Hematopoietic multipotent progenitor cell (in vitro differentiated cells): Measurements from ENCODE around the gene TNFRSF9. TPM values are rescaled to one million over a fixed set of nuclear protein-coding genes. Genes with fewer than 3 reads are reported as not detected.
"Not testable (repeated sequence)": the region's sequence is repeated elsewhere in the genome, so short reads cannot be mapped to it uniquely, and the experiment has no call there.

Experiments used
- DNase-seq, 3 donors: peaks; one replicate each; pipeline ENCODE4 v3.0.0-alpha.2; 2011 to 2015; ENCODE audit warnings: low read depth in 2 of 3, low spot score in 2 of 3
- total RNA-seq: library from RNA; depleted of rRNA; stranded (reverse); fragments of >200 nt; gene quantifications from one replicate; pipeline ENCODE4 v1.2.3, GENCODE V29; 2012

TNFRSF9 gene
- total RNA-seq, 1 donor: under 0.01 TPM

DNA sequence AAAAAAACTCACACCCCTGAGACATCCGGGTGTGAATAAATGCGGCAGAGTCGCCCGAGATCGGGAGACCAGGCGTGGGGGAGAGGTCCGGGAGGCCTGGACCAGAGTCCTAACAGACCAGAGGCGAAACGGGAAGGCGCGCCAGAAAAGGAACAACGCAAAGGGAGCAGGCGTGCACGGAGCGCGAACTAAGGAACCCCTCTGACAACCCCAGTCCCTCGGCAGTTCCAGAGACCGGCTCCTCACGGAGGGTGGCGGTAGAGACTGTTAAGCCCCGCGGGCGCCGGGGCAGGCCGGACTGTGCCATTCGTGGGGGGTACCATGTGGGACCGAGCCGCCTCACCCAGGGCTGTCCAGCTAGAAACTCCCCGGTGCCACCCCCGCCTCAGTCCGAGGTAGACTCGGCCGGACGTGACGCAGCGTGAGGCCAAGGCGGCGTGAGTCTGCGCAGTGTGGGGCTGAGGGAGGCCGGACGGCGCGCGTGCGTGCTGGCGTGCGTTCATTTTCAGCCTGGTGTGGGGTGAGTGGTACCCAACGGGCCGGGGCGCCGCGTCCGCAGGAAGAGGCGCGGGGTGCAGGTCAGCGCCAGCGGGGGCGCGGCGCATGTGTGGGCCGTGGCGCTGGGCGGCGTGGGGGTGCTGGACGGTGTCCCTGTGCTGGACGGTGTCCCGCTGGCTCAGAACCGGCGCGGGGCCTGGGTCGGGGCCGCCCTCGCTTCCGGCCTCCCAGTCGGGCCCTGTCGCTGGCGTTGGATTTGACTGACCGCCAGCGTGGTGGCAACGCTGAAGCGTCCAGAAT, 20.8 kb upstream of the TNFRSF9 start, which contains the start of gene PARK7:
PARK7 (plus strand) TSS at position 496 of the 798 bp plus-strand sequence. CDS start 1,075 bp downstream, outside the sequence.
- peak; percentile 96 to 99 (median 99) for DNase-seq

DNA sequence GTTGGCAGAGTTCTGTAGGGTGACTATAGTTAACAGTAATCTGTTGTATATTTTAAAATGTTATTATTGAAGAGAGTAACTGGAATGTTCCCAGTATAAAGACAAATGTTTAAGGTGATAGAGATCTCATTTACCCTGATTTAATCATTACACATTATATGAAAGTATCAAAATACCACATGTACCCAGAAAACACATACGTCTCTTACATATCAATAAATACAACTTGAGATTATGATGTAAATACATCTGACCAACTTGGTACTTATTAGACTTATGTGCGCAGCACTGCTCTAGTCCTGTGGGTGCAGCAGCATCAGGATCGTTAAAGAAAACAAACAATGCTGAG, 20.2 kb upstream of the TNFRSF9 start:
- DNase-seq: no peak

DNA sequence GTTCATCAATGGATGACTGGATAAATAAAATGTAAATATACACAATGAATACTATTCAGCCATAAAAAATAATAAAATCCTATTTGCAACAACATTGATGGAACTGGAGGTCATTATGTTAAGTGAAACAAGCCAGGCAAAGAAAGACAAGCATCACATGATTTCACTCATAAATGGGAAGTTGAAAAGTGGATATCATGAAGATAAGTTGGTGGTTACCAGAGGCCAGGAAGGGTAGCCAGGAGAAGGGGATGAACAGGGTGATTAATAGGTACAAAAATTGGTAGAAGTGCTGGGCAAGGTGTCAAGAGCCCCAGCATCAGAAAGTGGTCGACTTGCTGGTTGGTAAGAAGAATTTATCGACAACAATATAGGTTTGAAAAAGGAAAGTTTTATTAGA, 19.5 kb upstream of the TNFRSF9 start:
- DNase-seq: no peak

DNA sequence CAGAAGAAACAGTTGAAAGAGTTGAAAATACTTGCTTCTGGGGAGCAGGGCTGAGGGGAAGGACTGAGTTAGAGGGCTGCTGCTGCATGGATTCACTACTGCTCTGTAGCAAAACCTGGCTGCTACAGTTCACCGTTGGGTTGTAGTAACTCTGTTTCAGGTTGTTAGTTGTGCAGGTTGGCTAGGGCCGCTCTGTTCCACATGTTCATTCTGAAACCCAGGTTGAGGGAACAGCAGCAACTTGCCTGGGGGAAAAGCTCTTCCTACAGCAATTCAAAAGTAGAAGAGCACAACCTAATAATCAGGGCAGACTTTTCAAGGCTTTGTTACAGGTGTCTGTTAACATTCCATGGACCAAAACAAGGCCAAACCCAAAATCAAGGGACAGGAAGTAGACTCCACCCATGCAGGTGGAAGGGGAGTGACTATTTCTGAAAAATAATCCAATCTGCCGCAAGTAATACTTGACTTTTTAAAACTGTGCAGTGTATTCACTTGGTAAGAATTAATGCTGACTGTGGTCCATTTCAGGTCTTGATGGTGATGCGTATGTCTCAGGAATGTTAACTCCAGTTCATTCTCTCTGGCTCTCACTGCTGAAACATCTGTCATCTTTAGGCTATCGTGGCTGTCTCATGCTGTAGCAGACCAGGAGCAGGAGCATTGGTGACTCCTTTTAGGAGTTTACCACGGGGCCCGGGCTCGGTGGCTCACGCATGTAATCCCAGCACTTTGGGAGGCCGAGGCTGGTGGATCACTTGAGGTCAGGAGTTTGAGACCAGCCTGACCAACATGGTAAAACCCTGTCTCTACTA, 15.8 kb upstream of the TNFRSF9 start:
- DNase-seq: no peak

DNA sequence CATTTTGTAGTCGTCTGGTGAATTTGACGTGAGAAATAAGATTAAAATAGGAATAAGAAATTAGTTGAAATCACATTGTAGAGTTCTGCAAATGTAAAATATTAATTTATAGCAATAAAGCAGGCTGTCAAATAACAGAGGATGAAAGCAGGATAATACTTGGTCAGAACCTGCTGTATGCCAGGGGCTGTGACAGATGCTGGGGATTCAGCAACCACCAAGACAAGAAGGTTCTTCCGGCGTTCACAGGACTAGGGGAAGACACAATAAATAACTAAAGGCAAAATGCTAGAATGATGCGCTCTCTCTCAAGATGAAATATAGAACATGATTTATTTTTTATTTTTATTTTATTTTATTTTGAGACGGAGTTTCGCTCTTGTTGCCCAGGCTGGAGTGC, 14.0 kb upstream of the TNFRSF9 start:
- no peak for DNase-seq

DNA sequence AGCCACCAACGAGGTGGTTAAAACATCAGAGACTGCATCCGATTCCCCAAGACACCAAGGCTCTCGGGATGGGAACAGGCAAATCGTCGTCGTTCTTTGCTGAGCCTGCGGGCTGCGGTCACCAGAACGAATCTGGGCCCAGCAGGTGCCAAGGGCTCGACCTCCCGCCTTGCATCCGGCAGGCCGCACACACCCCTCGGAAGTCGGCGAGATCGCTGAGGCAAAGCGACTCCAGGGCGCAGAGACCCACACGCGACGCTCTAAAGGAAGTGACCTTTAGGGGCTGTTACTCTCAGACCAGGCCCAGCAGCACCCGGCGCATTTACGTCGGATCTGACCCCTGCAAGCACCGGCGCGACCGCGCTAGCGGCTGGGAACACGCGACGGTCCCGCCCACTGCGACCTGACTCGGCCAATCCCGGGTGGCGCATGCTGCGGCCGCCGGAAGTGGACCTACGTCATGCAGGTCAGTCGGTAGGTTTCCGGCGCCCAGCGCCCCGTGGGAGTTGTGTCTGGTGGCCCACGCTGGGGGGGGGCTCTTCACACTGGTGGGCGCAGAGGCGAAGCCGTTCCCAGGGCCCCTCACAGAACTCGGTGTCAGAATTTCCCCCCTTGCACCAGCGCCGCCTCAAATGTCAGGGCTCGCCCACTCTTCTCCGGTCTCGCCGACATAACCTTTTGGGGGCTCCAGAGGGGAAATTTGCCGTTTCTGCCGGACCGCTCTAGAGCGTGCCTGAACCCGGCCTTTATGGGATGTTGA, 13.4 kb upstream of the TNFRSF9 start:
- peak; percentile 44 to 81 (median 77) for DNase-seq

DNA sequence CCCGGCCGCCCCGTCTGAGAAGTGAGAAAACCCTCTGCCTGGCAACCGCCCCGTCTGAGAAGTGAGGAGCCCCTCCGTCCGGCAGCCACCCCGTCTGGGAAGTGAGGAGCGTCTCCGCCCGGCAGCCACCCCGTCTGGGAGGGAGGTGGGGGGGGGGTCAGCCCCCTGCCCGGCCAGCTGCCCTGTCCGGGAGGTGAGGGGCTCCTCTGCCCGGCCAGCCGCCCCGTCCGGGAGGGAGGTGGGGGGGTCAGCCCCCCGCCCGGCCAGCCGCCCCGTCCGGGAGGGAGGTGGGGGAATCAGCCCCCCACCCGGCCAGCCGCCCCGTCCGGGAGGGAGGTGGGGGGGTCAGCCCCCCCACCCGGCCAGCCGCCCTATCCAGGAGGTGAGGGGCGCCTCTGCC, 12.2 kb upstream of the TNFRSF9 start:
- DNase-seq: not testable (repeated sequence)

DNA sequence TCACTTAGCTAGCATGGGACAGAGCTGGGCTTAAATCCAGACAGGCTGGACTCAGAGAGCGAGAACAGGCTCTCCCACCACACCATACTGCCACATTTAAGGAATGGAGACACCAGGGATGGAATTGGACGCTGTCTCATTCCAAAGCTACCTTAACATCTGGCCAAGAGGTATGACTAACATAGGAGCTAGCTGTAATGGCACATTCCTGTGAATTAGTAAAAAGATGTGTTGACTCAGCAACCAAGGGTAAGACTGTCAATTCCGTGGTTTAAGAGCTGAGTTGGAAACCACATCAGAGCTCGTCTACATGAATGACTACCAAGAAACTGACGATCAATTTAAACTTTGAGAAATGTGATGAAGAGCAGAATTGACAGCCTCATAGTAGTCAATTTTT, 8.3 kb upstream of the TNFRSF9 start:
- DNase-seq: no peak

DNA sequence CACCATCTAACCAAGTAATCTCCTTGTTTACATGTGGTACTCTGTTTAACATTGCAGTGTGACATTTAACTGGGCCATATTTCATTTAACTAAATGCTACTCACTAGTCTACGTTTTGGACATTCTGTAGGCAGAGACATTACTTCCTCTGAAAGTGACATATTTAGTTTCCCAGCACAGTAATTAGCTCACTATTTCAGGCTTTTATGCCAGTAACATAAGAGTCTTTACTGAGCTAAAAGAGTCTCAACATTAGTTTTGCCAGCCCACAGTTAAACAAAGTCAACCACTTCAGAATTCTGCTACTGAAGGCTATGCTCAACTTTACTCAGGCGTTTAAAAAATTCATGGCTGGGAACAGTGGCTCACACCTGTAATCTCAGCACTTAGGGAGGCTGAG, 2.6 kb upstream of the TNFRSF9 start:
- no peak for DNase-seq

DNA sequence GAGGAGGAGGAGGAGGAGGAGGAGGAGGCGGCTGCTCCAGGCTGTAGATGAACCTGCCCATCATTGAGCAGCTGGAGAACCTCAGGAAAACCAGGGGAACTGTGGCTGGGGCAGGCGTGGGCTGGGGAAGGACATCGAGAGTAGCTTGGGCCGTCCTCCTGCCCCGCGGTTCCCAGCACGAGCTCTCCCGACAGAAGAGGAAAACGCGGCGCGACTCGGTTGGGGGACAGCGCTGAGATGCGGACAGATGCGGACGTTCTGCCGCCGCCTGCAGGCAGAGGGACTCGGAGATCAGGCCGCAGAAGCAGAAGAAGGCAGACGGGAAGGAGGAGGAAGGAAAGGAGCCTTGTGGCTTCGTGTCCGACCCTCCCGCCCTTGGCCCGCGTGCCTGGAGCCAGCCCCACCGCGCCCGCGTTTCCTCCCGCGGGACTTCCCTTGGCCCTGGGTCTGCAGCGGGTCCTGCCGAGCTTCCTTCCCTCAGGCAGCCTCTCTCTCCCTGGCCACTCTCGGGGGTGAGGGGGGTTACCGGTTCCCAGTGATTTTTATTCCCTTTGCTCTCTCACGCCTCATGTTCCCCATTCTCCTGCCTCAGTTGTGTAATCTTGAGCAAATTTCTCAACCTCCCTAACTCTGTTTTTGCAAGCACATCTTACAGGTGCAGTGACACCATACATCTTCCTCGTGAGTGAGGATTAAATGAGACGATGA, 1.7 kb upstream of the TNFRSF9 start:
- peak in 2 of 3 donors; percentile 62 to 66 for DNase-seq

DNA sequence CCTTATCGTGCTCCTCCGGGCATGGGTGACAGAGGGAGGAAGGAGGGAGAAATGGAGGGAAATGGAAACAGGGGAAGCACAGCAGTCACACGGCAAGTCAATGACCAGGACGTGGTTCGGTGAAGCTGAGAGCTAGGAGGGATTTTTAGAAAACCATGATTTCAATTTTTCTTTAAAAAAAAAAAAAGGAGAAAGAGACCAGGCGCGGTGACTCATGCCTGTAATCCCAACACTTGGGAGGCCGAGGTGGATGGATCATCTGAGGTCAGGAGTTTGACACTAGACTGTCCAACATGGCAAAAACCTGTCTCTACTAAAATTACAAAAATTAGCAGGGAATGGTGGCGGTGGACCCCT, 776 bp upstream of the TNFRSF9 start:
- no peak for DNase-seq

DNA sequence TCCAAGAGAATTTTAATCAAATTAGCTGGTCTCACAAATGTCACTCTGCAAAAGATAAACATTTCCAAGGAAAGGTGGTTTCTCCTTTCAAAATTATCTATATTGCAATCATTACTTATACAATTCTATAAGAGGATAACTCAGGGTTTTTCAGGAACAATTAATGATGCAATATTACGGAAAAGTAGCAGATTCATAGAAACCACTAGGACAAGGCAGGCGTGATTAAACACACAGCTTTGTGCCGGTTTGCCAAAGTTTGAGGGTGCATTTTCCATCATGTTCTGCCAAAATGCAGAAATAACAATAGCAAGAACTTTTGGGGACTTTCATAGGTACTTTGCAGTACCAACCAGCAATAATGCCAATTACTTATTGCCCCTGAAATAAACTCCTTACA, 605 bp downstream of the TNFRSF9 start:
- DNase-seq: no peak

DNA sequence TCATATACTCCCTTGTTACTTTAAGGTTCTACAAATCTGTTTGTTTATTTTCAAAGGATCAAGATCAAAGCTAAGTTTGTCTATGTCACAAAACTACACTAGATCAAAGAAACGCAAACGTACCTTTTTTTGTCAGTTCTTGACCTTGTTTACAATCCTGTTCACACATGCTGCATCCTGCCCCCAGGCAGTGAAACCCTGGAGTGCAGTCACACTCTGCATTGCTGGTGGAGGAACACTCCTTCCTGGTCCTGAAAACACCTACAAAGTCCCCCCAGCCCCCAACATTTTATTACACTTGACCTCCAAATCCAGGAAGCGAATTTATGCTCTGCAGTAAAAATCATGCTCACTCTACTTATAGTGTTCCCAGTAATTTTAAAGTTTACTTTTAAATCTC, 2.6 kb downstream of the TNFRSF9 start:
- no peak for DNase-seq

DNA sequence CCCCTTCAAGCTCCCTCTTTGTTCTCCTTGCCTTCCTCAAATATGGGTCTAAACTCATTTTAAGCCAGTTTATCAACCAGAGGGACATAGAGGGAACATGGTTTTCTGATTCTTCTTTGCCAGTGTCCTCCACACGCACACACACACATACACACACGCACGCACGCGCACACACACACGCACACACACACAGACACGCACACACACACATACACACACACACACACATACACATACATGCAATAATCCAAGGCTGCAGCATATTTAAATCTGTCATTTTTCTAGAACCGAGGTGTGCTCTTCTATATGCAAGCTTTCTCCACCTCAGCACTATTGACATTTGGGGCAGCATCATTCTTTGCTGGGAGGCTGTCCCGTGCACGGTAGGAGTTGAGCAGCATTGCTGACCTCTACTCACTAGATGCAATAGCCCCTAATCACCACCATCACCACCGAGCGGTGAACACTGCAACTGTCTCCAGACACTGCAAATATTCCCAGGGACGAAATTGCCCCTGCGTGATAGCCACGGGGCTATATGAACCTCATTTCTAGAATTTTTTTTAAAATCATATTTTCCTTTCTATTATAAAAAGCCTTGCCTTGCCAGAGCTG, 8.0 kb downstream of the TNFRSF9 start:
- DNase-seq: no peak

DNA sequence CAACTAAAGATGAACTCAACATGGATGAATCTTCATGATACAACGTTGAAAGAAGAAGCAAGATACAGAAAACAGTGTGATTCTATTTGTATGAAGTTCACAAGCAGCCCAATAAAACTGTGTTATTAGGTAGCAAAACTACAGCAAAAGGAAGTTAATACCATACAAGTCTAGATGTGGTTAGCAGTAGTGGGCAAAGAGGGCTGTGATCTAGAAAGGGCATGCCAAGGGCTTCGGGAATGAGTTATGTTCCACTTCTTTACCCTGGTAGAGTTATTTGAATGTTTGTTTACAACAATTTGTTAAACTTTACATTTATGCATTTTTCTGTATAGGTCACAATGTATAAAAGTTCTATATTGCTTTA, 9.2 kb downstream of the TNFRSF9 start:
- DNase-seq: peak in 1 of 3 donors; percentile 21

DNA sequence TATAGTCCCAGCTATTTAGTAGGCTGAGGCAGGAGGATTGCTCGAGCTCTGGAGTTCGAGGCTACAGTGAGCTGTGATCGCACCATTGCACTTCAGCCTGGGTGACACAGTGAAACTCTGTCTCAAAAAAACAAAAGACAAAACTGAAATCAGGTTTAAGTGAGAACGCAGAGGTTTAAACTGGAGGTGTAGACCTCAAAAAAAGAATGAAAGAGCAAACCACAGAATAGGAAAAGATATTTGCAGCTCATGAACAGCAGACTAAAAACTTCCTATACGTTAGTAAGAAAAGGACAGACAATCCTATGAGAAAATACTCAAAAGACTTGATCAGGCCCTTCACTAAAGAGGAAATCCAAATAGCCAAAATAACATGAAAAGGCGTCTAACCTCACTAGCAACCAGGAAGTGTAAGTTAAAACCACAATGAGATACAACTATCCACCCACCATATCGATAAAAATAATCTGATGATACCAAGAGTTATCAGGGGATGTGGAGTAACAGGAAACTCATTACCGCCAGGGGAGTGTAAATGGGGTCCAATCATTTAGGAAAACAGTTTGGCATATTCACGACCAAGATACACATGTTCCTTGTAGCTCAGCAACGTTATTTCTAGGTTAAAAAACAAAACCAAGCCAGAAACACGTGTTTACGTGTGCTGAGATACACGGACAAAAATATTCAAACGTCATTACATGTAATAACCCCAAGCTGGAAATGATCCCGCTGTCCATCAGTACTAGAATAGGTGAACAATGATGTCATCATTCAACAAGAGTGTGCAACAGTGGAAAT, 9.8 kb downstream of the TNFRSF9 start:
- DNase-seq: no peak

DNA sequence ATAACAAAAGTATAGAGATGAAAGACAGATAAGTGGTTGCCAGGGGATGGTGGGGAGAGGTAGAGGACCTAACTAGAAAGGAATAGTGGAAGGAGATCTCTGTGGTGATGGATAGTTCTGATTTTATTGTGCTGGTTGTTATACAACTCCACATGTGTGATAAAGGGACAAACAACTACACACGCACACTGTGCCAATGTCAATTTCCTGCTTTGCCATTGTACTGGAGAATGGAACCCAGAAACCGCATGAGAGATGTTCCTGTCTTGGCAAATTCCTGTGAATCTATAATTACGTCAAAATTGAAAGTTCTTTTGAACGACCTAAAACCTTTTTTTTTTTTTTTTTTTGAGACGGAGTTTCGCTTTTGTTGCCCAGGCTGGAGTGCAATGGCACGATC, 11.0 kb downstream of the TNFRSF9 start:
- no peak for DNase-seq

DNA sequence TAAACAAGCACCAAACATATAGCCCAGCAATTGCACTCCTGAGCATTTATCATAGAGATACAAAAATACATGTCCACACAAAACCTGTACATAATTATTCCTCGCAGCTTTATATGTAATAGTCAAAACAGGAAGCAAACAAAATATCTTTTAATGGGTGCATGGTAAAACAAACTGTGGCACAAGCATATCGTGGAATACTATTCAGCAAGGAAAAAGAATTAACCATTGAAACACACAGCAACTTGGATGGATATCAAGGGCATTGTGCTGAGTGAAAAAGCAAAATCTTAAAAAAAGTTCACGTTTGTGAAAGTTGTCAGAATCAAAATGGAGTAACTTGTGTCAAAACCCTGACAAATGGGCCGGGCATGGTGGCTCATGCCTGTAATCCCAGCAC, 12.4 kb downstream of the TNFRSF9 start:
- DNase-seq: no peak

DNA sequence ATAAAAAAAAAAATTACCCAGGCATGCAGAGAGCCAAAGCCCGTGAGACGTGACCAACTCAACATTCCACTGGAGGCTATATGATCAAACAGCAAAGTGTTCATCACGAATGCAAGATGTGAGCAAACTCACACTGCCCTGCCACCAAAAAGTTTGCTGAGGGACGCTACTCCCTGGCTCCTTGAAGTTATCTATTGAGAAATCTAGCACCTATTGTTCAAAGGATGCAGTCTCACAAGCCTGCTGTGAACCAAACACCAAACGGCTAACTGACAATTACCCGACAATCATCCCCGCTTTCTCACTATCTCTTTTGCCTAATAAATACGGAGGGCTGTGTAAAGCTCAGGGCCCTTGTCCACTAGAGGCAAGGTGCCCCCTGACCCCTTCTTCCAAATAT, 13.6 kb downstream of the TNFRSF9 start:
- DNase-seq: not testable (repeated sequence)

DNA sequence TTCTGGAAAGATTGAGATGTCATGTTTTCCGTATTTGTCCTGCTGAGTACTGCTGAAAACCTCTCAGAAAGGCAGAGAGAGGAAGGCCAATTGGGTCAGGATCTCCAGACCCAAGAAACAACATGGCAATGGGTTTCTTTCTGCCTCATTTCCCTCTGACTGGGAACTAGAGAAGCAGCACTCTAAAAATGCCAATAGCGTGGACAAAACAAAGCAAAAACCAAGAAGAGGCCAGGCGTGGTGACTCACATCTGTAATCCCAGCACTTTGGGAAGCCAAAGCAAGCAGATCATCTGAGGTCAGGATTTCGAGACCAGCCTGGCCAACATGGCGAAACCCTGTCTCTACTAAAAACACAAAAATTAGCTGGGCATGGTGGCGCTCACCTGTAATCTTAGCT, 18.3 kb downstream of the TNFRSF9 start:
- DNase-seq: no peak
